KBM-7 (cell line): ENCODE measurements around the gene CAMSAP2.
A peak's percentile ranks its signal among the peaks of the same experiment; 100 is the strongest.

Experiments
- DNase-seq: peaks from one replicate; pipeline ENCODE4 v3.0.0-alpha.2; 2015
- in situ Hi-C: fragments of 300-500 bp; cut with MboI; formaldehyde crosslinking; loops from 2 replicates; pipeline ENCODE4 v1.14.3; 2020; ENCODE audit warnings: low sequenced_read_pairs, low pct_unique_long_range_greater_than_20kb, mixed read lengths

CAMSAP2 gene

GRCh38 chr1:200904772-200905171 is 166.1 kb downstream of the CAMSAP2 start:
- in situ Hi-C loops: no loop called here
- no peak for DNase-seq

GRCh38 chr1:200905411-200906052 is 166.8 kb downstream of the CAMSAP2 start:
- in situ Hi-C loops: no loop called here
- no peak for DNase-seq

DNA sequence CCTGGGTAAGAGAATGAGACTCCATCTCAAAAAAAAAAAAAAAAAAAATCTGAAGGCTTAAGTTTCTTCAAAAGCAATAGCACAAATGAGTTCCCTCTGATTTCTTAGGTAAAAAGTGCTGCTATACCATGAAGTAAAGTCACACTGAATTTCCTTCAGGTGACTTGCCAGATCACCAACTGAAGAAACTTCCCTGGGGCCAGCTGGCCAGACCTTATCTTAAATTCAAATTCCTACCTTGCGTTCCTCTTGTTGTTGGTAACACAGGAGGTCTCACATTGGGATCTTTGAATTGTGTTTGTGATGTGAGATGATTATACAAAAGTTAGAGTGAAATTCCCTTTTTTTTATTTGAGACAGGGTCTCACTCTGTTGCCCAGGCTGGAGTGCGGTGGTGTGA is 167.8 kb downstream of the CAMSAP2 start:
- in situ Hi-C loops: no loop called here
- no peak for DNase-seq

DNA sequence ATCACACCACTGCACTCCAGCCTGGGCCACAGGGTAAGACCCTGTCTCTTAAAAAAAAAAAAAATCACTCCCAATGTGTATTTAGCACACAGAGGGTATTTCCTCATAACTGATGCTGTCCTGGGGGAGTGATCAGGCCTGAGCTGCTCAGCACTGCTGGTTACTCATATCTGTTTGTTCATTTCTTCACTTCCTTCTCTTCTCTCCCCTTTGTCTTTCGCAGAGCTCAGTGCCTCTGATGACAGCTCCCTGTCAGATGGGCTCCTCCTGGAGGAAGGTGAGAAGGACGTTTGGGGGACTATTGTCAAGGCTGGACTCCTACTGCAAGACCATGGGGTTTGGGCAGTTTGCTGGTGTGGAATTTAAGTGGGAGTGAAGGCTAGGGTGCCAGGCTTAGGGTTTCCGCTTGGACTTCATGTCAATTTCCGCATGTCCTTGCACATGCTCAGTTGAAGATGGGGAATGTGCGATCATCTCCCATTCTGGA is 169.0 kb downstream of the CAMSAP2 start:
- in situ Hi-C loops: no loop called here
- DNase-seq: peak; percentile 53

- DNase-seq: no peak
- in situ Hi-C loops: no loop called here
Observed at GRCh38 chr1:200908191-200908868, 169.6 kb downstream of the CAMSAP2 start.

GRCh38 chr1:200909071-200909470 is 170.4 kb downstream of the CAMSAP2 start:
- in situ Hi-C loops: no loop called here
- DNase-seq: no peak

GRCh38 chr1:200909757-200910239 is 171.1 kb downstream of the CAMSAP2 start:
- DNase-seq: no peak
- in situ Hi-C loops: no loop called here
